T-helper 17 cell (primary cell): Measurements from ENCODE around the gene PLD1. TPM values are rescaled to one million over a fixed set of nuclear protein-coding genes. Genes with fewer than 3 reads are reported as not detected.
"Not testable (repeated sequence)": the region's sequence is repeated elsewhere in the genome, so short reads cannot be mapped to it uniquely, and the experiment has no call there.

Experiments
- ATAC-seq: fragments of 150-1000 bp; cut with Tn5 transposase; 2 replicates; pipeline ENCODE4 v1.10.0; 2021; ENCODE audit warnings: mild to moderate bottlenecking, moderate library complexity
- DNase-seq, 3 donors: peaks; one replicate each; pipeline versions ENCODE4 v3.0.0 to v3.0.0-alpha.2; 2020 to 2021
- H3K9me3 ChIP-seq: one replicate; pipeline ENCODE4 v1.7.0; 2013; ENCODE audit warnings: low read length, mild to moderate bottlenecking; ENCODE audit not compliant: control insufficient read depth, poor library complexity, severe bottlenecking
- H3K27ac Mint-ChIP-seq: one replicate; pipeline ENCODE4 v1.8.0; 2022; ENCODE audit warnings: mild to moderate bottlenecking, moderate library complexity, mixed read lengths
- H3K27me3 Mint-ChIP-seq: one replicate; pipeline ENCODE4 v1.8.0; 2022; ENCODE audit warnings: mixed read lengths
- H3K36me3 Mint-ChIP-seq: one replicate; pipeline ENCODE4 v1.8.0; 2022; ENCODE audit warnings: low read depth, mixed read lengths
- H3K4me1 Mint-ChIP-seq: one replicate; pipeline ENCODE4 v1.8.0; 2022; ENCODE audit warnings: mild to moderate bottlenecking, mixed read lengths
- H3K4me3 Mint-ChIP-seq: one replicate; pipeline ENCODE4 v1.8.0; 2022; ENCODE audit warnings: mild to moderate bottlenecking, moderate library complexity, mixed read lengths
- total RNA-seq, 4 donors: library from RNA in 2 of 4; stranded (reverse) in 2 of 4; gene quantifications; one replicate each; pipeline ENCODE4 v1.2.3 and lab custom pipeline; 2022 to 2026

PLD1 gene
- total RNA-seq, 2 donors from 2014 or later, result 6.2 to 9.4 TPM

DNA sequence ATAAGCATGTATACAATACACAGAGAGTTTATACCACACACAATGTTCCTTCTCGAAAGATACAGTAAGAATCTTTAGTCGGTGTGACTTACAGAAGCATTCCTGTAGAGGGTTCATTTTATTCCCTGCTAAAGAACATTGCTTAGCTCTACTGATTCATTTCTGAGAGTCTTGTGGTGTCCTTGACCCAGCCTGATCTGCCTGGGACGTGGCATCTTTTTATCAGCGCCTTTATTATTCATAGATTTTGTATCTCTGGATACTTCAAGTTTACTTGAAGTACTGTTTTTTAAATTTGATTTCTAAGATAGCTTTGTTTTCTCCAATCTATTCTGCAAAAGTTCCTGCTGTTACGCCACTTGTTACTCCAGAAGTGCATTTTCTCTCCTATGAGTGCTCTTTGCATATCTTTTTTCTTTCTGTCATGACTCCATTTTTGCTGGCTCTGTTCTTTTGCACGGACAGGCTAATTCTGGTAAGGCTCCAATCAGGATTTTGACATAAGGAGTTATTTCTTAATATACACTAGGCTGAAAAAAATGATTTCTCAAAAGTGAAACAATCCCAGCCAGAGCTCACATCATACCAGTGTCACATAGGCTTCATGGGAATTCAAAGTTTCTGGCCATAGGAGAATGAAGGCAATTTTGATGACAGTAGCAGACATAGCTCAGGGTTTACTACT lies 235.6 kb downstream of the PLD1 start:
- no peak for DNase-seq
- no peak for ATAC-seq
- Mint-ChIP-seq H3K36me3 (no peaks in the 10 kb centered on the region), H3K27me3 (peaks cover 35% of the 10 kb centered on the region), H3K4me3 (no peak overlapping the region), H3K4me1 (no peaks in the 10 kb centered on the region), H3K27ac (no peak overlapping the region)
- H3K9me3 ChIP-seq, result no peaks in the 10 kb centered on the region

DNA sequence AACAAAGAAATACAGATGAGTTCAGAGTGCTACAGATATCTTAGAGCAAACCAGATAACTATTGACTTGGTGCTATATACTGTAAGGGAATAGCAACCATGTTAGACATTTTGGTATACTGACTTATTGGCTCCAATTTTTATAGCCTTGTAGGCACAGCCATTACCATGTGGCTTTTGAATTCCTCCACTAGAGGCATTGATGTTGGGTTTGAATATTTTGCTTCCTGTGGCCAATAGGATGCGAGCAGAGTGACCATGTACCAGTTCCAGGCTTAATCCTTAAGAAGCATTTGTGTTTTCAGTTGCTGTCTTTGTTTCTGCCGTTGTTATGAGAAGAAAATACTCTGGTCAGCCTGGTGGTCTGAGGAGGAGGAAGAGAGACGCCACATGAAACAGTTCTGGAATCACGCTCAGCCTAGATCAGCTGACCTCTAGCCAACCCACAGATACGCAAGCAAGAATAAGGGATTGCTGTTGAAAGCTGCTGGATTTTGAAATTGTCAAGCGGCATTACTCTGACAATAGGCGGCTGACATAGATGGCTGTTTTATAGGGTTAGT lies 240.6 kb downstream of the PLD1 start:
- Mint-ChIP-seq H3K27ac (no peak overlapping the region), H3K36me3 (no peaks in the 10 kb centered on the region), H3K4me3 (no peak overlapping the region), H3K27me3 (peaks cover 16% of the 10 kb centered on the region), H3K4me1 (peaks cover 2% of the 10 kb centered on the region)
- DNase-seq, result no peak
- ATAC-seq, result no peak
- H3K9me3 ChIP-seq, result no peaks in the 10 kb centered on the region

DNA sequence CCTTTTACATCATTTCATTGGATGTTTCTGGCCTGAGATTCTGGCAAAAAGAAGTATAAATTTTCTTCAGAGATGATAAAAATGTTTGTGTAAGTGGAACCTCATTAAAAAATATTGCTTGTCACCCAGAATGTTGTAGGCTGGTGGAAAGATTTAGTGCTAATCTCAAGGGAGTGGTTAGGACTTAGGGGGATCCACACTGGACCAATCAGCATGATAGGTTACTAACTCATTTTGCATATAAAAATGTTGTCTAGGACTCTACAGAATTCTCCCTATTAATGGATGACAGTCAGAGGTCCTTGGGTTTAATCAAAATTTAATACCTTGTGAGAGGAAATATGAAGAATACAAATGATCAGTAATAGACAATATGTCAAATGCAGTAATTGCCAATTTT lies 241.5 kb downstream of the PLD1 start:
- no peaks in the 10 kb centered on the region for H3K36me3 Mint-ChIP-seq
- no peak for ATAC-seq

DNA sequence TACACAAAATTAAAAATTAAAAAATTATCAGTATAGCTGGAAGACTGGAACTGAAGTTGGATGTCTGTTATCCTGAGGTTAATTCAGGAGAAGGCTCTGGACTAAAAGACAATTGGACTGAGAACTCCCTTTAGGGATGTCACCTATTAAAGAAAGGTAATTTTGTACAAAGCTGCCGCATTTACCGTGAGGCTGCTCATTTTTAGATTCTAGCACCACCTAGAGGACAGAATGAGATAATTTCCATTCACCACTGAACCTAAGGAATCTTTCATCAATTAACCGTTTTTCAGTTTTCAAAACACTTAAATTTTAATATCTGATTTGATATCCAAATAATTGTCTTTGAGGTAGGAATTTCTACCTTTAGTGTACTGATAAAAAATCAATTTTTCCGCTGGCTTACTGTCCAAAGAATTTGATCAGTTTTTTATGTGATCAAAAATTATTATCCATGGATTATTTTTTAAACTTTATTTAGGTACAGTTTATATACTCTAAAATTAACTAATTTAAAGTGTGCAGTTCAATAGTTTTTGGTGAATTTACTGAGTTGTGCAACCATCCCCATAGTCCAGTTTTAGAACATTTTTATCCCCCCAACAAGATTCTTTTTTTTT lies 243.4 kb downstream of the PLD1 start:
- Mint-ChIP-seq H3K36me3 (no peaks in the 10 kb centered on the region), H3K27me3 (peaks cover 15% of the 10 kb centered on the region), H3K27ac (no peak overlapping the region), H3K4me1 (peaks cover 7% of the 10 kb centered on the region), H3K4me3 (no peak overlapping the region)
- H3K9me3 ChIP-seq, result no peaks in the 10 kb centered on the region
- DNase-seq (no peak), ATAC-seq (peak; percentile 74)

More for the DNA sequence above, 241.5 kb downstream of the PLD1 start:
- no peak overlapping the region for H3K4me3 Mint-ChIP-seq
- no peak for DNase-seq
- peaks cover 2% of the 10 kb centered on the region for H3K4me1 Mint-ChIP-seq
- peaks cover 15% of the 10 kb centered on the region for H3K27me3 Mint-ChIP-seq
- H3K9me3 ChIP-seq, result no peaks in the 10 kb centered on the region
- H3K27ac Mint-ChIP-seq, result no peak overlapping the region

DNA sequence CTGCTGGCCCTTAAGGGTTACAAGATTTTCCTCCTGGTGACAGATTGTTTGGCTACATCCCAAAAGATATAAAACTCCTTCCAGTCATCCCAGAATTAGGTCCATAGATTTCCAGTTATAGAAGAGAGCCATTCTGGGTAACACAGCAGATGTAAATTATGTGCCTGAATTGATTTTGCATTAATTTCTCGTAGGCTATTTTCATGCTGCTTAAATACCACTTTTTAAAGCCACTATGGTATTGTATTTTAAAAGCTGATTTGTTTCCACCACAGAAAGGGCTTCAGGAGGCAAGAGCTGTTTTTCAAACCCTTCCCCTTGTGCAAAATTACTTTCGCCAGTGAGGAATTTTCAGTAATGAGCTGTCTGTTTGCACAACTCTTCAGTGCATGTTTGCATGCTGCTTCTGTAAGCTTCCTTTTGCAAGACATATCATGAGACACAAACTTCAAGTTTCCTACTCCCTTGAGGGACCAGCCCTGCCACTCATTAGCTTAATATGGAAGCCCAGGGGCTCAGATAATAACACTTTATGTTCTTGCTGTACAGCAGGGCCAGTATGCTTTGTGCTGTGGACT lies 244.7 kb downstream of the PLD1 start:
- peaks cover 15% of the 10 kb centered on the region for H3K4me1 Mint-ChIP-seq
- peak overlapping the region; percentile 45 for H3K27ac Mint-ChIP-seq
- no peak for ATAC-seq
- H3K9me3 ChIP-seq, result no peaks in the 10 kb centered on the region
- H3K27me3 Mint-ChIP-seq, result peaks cover 2% of the 10 kb centered on the region
- H3K36me3 Mint-ChIP-seq, result no peaks in the 10 kb centered on the region
- no peak overlapping the region for H3K4me3 Mint-ChIP-seq
- DNase-seq, result no peak

DNA sequence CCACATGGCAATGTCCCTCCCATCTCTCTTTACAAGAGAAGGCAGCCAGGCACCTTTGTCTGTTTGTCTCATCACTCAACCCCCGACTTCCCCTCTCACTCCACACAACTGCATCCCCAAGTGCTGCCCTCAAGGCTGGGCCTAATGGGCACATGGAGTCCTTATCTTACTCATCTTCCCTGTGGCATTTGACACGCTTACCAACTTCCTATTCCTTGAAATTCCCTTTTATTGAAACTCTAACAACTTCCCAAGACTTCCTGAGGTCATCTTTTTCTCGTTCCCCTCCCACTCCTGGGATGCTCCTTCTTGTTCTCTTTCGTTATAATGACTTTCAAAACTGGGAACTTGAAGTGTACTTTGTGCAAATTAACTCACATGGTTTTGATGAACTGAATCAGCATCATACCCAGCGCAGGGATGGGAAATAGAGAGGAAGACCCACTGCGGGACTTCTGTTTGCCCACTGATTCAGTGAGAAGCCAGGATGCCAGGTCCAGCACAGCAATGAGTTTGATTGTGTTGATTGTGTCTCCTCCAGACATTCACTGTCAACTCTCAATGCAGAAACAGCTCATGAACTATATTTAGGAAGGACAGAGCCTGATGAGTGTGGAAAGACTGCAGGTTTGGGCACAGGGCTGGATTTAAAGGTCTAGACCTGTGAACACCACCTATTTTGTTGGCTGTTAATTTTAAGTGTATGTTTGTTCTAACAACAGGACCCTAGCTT lies 245.4 kb downstream of the PLD1 start:
- no peak overlapping the region for H3K4me3 Mint-ChIP-seq
- H3K9me3 ChIP-seq, result no peaks in the 10 kb centered on the region
- H3K36me3 Mint-ChIP-seq, result no peaks in the 10 kb centered on the region
- H3K27me3 Mint-ChIP-seq, result no peaks in the 10 kb centered on the region
- H3K4me1 Mint-ChIP-seq, result peaks cover 15% of the 10 kb centered on the region
- DNase-seq (no peak), ATAC-seq (no peak)
- H3K27ac Mint-ChIP-seq, result peak overlapping the region; percentile 45

DNA sequence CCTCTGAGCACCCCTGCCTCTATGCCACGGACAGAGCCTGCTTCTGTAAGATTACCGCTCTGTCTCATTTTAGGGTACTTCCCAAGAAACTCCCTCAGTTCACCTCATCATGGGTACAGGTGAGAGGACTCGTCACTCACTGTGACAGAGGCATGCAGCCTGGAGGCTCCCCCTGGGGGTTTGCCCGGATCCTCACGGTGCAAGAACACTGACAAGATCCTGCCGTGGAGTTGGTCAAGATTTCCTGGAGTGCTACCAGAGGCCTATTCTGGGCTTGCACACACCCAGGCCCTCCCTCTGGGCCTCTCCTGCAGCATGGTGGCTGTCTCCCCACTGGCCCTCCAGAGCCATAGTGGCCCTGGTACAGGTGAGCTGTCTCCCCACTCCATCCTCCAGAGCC lies 247.0 kb downstream of the PLD1 start:
- Mint-ChIP-seq H3K27ac (no peak overlapping the region), H3K27me3 (no peaks in the 10 kb centered on the region), H3K36me3 (no peaks in the 10 kb centered on the region), H3K4me1 (peaks cover 18% of the 10 kb centered on the region), H3K4me3 (no peak overlapping the region)
- DNase-seq (no peak), ATAC-seq (no peak)
- H3K9me3 ChIP-seq, result no peaks in the 10 kb centered on the region

DNA sequence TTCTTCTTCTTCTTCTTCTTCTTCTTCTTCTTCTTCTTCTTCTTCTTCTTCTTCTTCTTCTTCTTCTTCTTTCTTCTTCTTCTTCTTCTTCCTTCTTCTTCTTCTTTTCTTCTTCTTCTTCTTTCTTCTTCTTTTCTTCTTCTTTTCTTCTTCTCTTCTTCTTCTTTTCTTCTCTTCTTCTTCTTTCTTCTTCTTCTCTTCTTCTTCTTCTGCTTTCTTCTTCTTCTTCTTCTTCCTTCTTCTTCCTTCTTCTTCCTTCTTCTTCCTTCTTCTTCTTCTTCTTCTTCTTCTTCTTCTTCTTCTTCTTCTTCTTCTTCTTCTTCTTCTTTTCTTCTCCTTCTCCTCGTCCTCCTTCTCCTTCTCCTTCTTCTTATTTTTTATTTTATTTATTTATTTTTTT lies 247.8 kb downstream of the PLD1 start:
- not testable (repeated sequence) for DNase-seq, H3K36me3 Mint-ChIP-seq, H3K27me3 Mint-ChIP-seq, H3K9me3 ChIP-seq, ATAC-seq
- H3K4me1 Mint-ChIP-seq, result peaks cover 22% of the 10 kb centered on the region
- H3K27ac Mint-ChIP-seq, result peak overlapping the region; percentile 56
- H3K4me3 Mint-ChIP-seq, result peak overlapping the region; percentile 55

DNA sequence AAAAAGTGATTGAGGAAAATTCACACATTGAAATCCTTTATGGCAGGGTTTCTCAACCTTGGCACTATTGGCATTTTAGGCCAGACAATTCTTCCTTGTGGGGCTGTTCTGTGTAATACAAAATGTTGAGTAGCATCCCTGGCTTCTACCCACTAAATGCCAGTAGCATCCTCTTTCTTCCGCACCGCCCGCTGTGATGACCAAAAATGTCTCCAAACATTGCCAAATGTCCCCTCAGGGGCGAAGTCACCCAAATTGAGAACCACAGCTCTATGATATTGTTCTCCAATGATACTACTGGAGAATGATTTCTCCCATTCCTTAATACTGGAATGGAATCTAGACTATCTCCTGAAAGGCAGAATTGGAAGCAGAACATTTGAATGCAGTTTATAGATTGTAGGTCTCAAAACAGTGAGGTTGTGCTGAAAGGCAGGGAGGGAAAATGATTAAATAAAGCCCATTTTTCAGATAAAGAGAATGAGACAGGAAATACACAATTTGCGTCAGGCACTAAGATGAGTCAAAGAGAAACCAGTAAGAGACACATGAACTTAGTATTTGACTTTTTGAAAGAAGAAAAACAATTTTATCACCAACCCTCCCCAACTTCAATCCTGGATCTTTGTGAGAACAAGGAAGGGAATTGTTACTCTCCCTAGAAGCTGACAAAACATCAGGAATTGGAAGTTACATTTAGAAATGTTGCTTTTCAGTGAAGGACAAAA lies 248.5 kb downstream of the PLD1 start:
- DNase-seq (no peak), ATAC-seq (peak; percentile 54)
- H3K4me1 Mint-ChIP-seq, result peaks cover 22% of the 10 kb centered on the region
- no peaks in the 10 kb centered on the region for H3K36me3 Mint-ChIP-seq
- no peaks in the 10 kb centered on the region for H3K27me3 Mint-ChIP-seq
- peak overlapping the region; percentile 56 for H3K27ac Mint-ChIP-seq
- no peaks in the 10 kb centered on the region for H3K9me3 ChIP-seq
- H3K4me3 Mint-ChIP-seq, result peak overlapping the region; percentile 10

DNA sequence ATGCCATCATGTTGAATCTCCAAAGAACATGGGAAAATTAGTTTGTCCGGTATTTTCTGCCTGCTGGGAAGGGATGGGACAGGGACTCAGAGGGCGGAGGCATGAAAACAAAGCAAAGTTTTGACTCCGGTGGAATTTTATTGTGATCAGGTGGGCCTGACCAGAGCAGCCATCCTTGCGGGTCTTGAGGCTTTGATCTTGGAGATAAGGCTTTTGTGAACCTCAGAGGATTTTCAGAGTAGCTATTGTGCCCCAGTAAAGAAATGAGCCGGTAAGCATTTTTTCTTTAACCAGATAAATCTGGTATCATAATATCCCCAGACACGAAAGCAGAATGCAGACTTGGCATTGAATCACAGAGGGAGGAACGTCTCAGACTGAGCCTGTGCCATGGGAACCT lies 250.7 kb downstream of the PLD1 start:
- no peak for DNase-seq
- Mint-ChIP-seq H3K36me3 (no peaks in the 10 kb centered on the region), H3K27me3 (no peaks in the 10 kb centered on the region), H3K4me1 (peaks cover 25% of the 10 kb centered on the region), H3K27ac (no peak overlapping the region), H3K4me3 (no peak overlapping the region)
- no peaks in the 10 kb centered on the region for H3K9me3 ChIP-seq
- peak; percentile 50 for ATAC-seq

DNA sequence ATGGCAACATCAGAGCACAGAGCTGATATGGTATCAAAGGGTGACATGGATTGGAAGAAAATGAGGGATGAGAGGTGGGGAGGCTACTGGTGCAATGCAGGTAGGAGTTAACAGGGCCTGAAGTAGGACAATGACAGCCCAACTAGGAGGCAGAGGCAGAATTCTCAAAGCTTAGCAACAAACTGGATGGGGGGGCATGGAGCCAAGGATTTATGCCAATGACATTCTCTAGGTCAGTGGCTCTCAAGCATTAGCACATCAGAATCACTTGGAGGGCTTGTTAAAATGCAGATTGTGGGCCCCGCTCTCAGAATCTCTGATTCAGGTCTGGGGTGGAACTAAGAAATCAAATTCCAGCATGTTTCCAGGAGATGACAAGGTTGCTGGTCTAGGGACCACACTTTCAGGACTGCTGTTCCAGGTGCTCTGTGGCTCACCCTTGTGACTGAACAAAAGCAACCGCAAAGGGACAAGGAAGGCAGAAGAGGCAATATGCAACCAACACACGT lies 252.0 kb downstream of the PLD1 start:
- Mint-ChIP-seq H3K36me3 (no peaks in the 10 kb centered on the region), H3K4me3 (no peak overlapping the region), H3K27me3 (no peaks in the 10 kb centered on the region), H3K27ac (no peak overlapping the region), H3K4me1 (peaks cover 25% of the 10 kb centered on the region)
- ATAC-seq (no peak), DNase-seq (no peak)
- H3K9me3 ChIP-seq, result no peaks in the 10 kb centered on the region

DNA sequence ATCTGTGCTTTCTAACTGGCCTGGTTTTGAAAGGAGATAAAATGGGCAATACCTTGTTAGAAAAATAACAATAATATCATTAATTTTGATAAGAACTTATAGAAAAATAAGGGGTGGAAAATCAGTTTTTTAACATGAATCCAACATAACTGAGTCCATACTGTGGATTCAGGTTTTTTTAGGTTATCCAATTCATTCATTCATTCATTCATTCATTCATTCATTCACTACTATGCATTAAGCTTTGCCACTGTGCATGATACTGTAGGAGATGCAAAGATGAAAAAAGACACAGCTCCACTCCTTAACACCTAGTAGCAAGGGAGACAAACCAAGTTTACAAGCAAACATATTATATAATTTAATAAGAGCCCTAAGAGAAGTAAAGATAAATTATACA lies 253.1 kb downstream of the PLD1 start:
- ATAC-seq (no peak), DNase-seq (no peak)
- Mint-ChIP-seq H3K4me1 (peaks cover 22% of the 10 kb centered on the region), H3K27me3 (no peaks in the 10 kb centered on the region), H3K27ac (no peak overlapping the region), H3K36me3 (no peaks in the 10 kb centered on the region), H3K4me3 (no peak overlapping the region)
- no peaks in the 10 kb centered on the region for H3K9me3 ChIP-seq
